Measurements from ENCODE around the gene KRTAP5-8.
"Not testable (repeated sequence)": the region's sequence is repeated elsewhere in the genome, so short reads cannot be mapped to it uniquely, and the experiment has no call there.

The KRTAP5-8 gene

GRCh38 chr11:71576688-71577465, 39.1 kb downstream of the KRTAP5-8 start:
- H3K9me3 ChIP-seq (ENCODE audit: control insufficient read depth, low read length); H3K27ac ChIP-seq (ENCODE audit: low read depth, low read length, severe bottlenecking); H3K36me3 ChIP-seq (ENCODE audit: control insufficient read depth, insufficient read depth, low read length); H3K4me3 ChIP-seq (ENCODE audit: extremely low read depth, insufficient read depth, low read length, poor library complexity, severe bottlenecking); H3K4me1 ChIP-seq (ENCODE audit: control insufficient read depth, insufficient read depth, low read length, poor library complexity, severe bottlenecking): not testable (repeated sequence)
- WGBS, 2 experiments (ENCODE audit: insufficient coverage in 2 of 2): 91 to 95% methylated on average over 29 of the region's 41 CpGs

- no peaks in the 10 kb centered on the region for H3K4me1 ChIP-seq (ENCODE audit: control insufficient read depth, insufficient read depth, low read length, poor library complexity, severe bottlenecking)
- no peak overlapping the region for H3K27ac ChIP-seq (ENCODE audit: low read depth, low read length, severe bottlenecking)
- H3K4me3 ChIP-seq (ENCODE audit: extremely low read depth, insufficient read depth, low read length, poor library complexity, severe bottlenecking): no peak overlapping the region
- WGBS, 2 experiments (ENCODE audit: insufficient coverage in 2 of 2): 89 to 94% methylated on average over 7 of the region's 7 CpGs
- no peaks in the 10 kb centered on the region for H3K36me3 ChIP-seq (ENCODE audit: control insufficient read depth, insufficient read depth, low read length)
- no peaks in the 10 kb centered on the region for H3K9me3 ChIP-seq (ENCODE audit: control insufficient read depth, low read length)
These were observed 39.7 kb downstream of the KRTAP5-8 start for GRCh38 chr11:71577469-71578004.

DNA sequence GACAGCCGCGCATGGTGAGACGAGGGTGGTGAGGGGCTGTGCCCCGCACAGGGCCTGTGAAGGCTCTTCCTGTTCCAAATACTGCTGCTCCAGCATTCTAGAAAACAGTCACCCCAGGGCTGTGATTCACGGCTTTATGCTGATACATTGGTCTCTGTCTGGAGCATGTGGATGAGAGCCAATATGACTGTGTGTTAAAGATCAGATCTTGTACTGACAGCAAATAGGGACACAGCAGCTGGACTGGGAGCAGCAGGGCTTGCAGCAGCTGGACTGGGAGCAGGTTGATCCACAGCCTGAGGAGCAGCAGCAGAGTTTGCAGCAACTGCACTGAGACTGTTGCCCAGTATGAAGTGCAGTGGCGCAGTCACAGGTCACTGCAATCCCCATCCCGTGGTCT, 41.7 kb downstream of the KRTAP5-8 start:
- H3K4me3 ChIP-seq (ENCODE audit: extremely low read depth, insufficient read depth, low read length, poor library complexity, severe bottlenecking); H3K36me3 ChIP-seq (ENCODE audit: control insufficient read depth, insufficient read depth, low read length); H3K27ac ChIP-seq (ENCODE audit: low read depth, low read length, severe bottlenecking); H3K4me1 ChIP-seq (ENCODE audit: control insufficient read depth, insufficient read depth, low read length, poor library complexity, severe bottlenecking); H3K9me3 ChIP-seq (ENCODE audit: control insufficient read depth, low read length): not testable (repeated sequence)
- 70 to 83% methylated on average over 4 to 6 of the region's 7 CpGs for WGBS, 2 experiments (ENCODE audit: insufficient coverage in 2 of 2)

- 19 to 35% methylated on average over 6 to 7 of the region's 8 CpGs for WGBS, 2 experiments (ENCODE audit: insufficient coverage in 2 of 2)
- Histone ChIP-seq H3K36me3 (ENCODE audit: control insufficient read depth, insufficient read depth, low read length) (no peaks in the 10 kb centered on the region), H3K9me3 (ENCODE audit: control insufficient read depth, low read length) (no peaks in the 10 kb centered on the region), H3K27ac (ENCODE audit: low read depth, low read length, severe bottlenecking) (no peak overlapping the region), H3K4me3 (ENCODE audit: extremely low read depth, insufficient read depth, low read length, poor library complexity, severe bottlenecking) (no peak overlapping the region), H3K4me1 (ENCODE audit: control insufficient read depth, insufficient read depth, low read length, poor library complexity, severe bottlenecking) (no peaks in the 10 kb centered on the region)
These were observed 42.5 kb downstream of the KRTAP5-8 start for GRCh38 chr11:71580057-71581003.

DNA sequence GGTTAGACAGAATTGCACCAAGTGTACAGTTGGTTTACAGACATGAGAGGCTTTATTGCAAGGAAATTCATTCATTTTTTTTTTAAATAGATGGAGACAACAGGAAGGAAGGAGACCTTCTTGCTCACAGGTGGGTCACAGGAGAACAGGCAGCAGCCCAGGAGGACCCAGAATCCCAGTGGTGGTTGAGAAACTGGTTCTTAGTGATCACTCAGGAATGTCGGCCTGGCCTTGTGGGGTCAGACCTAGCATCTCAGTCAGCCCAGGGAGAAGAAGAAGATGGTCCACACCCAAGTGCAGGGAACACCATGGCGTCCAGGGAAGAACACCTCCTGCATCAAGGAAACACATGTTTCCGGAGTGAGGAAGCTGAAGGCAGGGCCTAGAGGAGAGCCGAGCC, 44.0 kb downstream of the KRTAP5-8 start:
- no peaks in the 10 kb centered on the region for H3K9me3 ChIP-seq (ENCODE audit: control insufficient read depth, low read length)
- WGBS, 2 experiments (ENCODE audit: insufficient coverage in 2 of 2): 88 to 90% methylated on average over 4 of the region's 4 CpGs
- no peak overlapping the region for H3K27ac ChIP-seq (ENCODE audit: low read depth, low read length, severe bottlenecking)
- no peaks in the 10 kb centered on the region for H3K4me1 ChIP-seq (ENCODE audit: control insufficient read depth, insufficient read depth, low read length, poor library complexity, severe bottlenecking)
- no peaks in the 10 kb centered on the region for H3K36me3 ChIP-seq (ENCODE audit: control insufficient read depth, insufficient read depth, low read length)
- H3K4me3 ChIP-seq (ENCODE audit: extremely low read depth, insufficient read depth, low read length, poor library complexity, severe bottlenecking): no peak overlapping the region

GRCh38 chr11:71582309-71582895, 44.6 kb downstream of the KRTAP5-8 start, which contains the start of gene KRTAP5-11:
Gene KRTAP5-11 (minus strand): TSS chr11:71582875. CDS start chr11:71582837, 38 bp downstream.
- H3K27ac ChIP-seq (ENCODE audit: low read depth, low read length, severe bottlenecking): no peak within 1 kb of the TSS
- H3K4me3 ChIP-seq (ENCODE audit: extremely low read depth, insufficient read depth, low read length, poor library complexity, severe bottlenecking): no peak within 1 kb of the TSS
- no peaks in the 10 kb centered on the region for H3K36me3 ChIP-seq (ENCODE audit: control insufficient read depth, insufficient read depth, low read length)
- 82 to 92% methylated on average over 2 of the region's 3 CpGs for WGBS, 2 experiments (ENCODE audit: insufficient coverage in 2 of 2)
- H3K4me1 ChIP-seq (ENCODE audit: control insufficient read depth, insufficient read depth, low read length, poor library complexity, severe bottlenecking): no peaks in the 10 kb centered on the region
- H3K9me3 ChIP-seq (ENCODE audit: control insufficient read depth, low read length): no peaks in the 10 kb centered on the region

GRCh38 chr11:71582969-71583368, 45.1 kb downstream of the KRTAP5-8 start:
- 93 to 100% methylated on average over 1 to 2 of the region's 2 CpGs for WGBS, 2 experiments (ENCODE audit: insufficient coverage in 2 of 2)
- H3K4me1 ChIP-seq (ENCODE audit: control insufficient read depth, insufficient read depth, low read length, poor library complexity, severe bottlenecking); H3K36me3 ChIP-seq (ENCODE audit: control insufficient read depth, insufficient read depth, low read length); H3K27ac ChIP-seq (ENCODE audit: low read depth, low read length, severe bottlenecking); H3K9me3 ChIP-seq (ENCODE audit: control insufficient read depth, low read length); H3K4me3 ChIP-seq (ENCODE audit: extremely low read depth, insufficient read depth, low read length, poor library complexity, severe bottlenecking): not testable (repeated sequence)

DNA sequence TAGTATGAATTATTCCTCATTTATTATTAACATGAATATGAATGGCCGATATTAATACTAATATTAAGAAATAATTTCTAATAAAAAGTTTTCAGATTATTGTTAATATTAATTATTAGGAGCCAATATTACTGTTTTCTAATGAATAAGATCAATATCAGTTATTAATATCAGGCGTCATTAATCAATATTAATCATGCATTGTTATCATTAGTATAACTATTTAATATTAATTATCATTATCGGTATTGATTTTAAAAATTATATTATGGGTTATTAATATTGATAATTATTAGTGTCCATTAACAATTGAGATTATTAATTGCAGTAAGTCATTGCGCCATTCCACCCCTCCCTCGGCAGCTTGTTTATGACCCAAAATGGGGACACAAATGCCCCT, 47.8 kb downstream of the KRTAP5-8 start:
- not testable (repeated sequence) for H3K9me3 ChIP-seq (ENCODE audit: control insufficient read depth, low read length); H3K36me3 ChIP-seq (ENCODE audit: control insufficient read depth, insufficient read depth, low read length); H3K4me1 ChIP-seq (ENCODE audit: control insufficient read depth, insufficient read depth, low read length, poor library complexity, severe bottlenecking); H3K27ac ChIP-seq (ENCODE audit: low read depth, low read length, severe bottlenecking); H3K4me3 ChIP-seq (ENCODE audit: extremely low read depth, insufficient read depth, low read length, poor library complexity, severe bottlenecking)
- WGBS, 2 experiments (ENCODE audit: insufficient coverage in 2 of 2): 100% methylated on average over 1 of the region's 5 CpGs; no CpG with 5 or more reads in 1 of the 2 experiments

DNA sequence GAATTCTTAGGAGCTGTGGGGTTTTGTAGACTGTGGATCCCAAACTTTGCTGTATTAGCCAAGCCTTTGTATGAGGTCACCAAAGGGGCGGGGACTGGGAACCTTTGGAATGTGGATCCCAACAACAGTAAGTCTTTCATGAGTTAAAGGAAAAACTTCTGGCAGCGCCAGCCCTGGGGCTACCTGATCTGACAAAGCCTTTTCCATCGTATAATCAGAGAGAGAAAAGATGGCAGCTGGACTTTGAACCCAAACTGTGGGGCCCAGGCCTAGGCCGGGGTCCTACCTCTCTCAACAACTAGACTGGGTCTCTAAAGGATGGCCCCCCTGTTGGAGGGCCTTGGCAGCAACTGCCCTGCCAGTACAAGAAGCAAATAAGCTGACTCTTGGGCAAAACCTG, 50.5 kb downstream of the KRTAP5-8 start:
- 53% methylated on average over 3 of the region's 4 CpGs; no CpG with 5 or more reads in 1 of the 2 experiments for WGBS, 2 experiments (ENCODE audit: insufficient coverage in 2 of 2)
- not testable (repeated sequence) for H3K4me1 ChIP-seq (ENCODE audit: control insufficient read depth, insufficient read depth, low read length, poor library complexity, severe bottlenecking); H3K9me3 ChIP-seq (ENCODE audit: control insufficient read depth, low read length); H3K4me3 ChIP-seq (ENCODE audit: extremely low read depth, insufficient read depth, low read length, poor library complexity, severe bottlenecking); H3K36me3 ChIP-seq (ENCODE audit: control insufficient read depth, insufficient read depth, low read length)
- H3K27ac ChIP-seq (ENCODE audit: low read depth, low read length, severe bottlenecking): peak overlapping the region; percentile 16

All from mesodermal cell (in vitro differentiated cells).